Naive thymus-derived CD4-positive, alpha-beta T cell (primary cell): ENCODE data around the gene EME1. TPM values are rescaled to one million over a fixed set of nuclear protein-coding genes. Genes with fewer than 3 reads are reported as not detected.
A peak's percentile ranks its signal among the peaks of the same experiment; 100 is the strongest.
"Not testable (repeated sequence)": the region's sequence is repeated elsewhere in the genome, so short reads cannot be mapped to it uniquely, and the experiment has no call there.

Experiments
- ATAC-seq: fragments of 150-1000 bp; cut with Tn5 transposase; 2 replicates; pipeline ENCODE4 v1.10.0; 2021; ENCODE audit warnings: mild to moderate bottlenecking, moderate library complexity
- CTCF ChIA-PET: fragments of 350-600 bp; sonication (Branson Sonifier 250); formaldehyde crosslinking; loops from one replicate; lab custom pipeline; 2021; ENCODE audit warnings: antibody characterized with exemption; lab: Charles Lee
- POLR2A ChIA-PET: fragments of 350-600 bp; sonication (Branson Sonifier 250); formaldehyde crosslinking; loops from one replicate; lab custom pipeline; 2021; ENCODE audit warnings: antibody characterized with exemption, inconsistent platforms; lab: Charles Lee
- DNase-seq, 9 donors: peaks; one replicate each; pipeline versions ENCODE4 v3.0.0 to v3.0.0-alpha.2; 2020 to 2022; ENCODE audit warnings: mixed read lengths in 1 of 9
- H3K27ac ChIP-seq: one replicate; pipeline ENCODE4 v1.7.0; 2013; ENCODE audit warnings: mild to moderate bottlenecking, low read depth, low read length, moderate library complexity
- H3K27me3 ChIP-seq, 2 donors: one replicate each; pipeline ENCODE4 v1.7.0; 2013; ENCODE audit warnings: low read length in 2 of 2, mild to moderate bottlenecking in 2 of 2, moderate library complexity in 2 of 2; ENCODE audit not compliant: control insufficient read depth in 2 of 2, insufficient read depth in 2 of 2
- H3K36me3 ChIP-seq, 3 experiments: 1 replicate in 2 of 3; 2 replicates in 1 of 3; pipeline ENCODE4 v1.7.0; 2013; ENCODE audit warnings: low read length in 3 of 3, mild to moderate bottlenecking in 3 of 3, moderate library complexity in 1 of 3; ENCODE audit not compliant: insufficient read depth in 3 of 3, control insufficient read depth in 2 of 3
- H3K4me1 ChIP-seq, 2 donors: one replicate each; pipeline ENCODE4 v1.7.0; 2013; ENCODE audit warnings: low read length in 2 of 2, mild to moderate bottlenecking in 2 of 2, moderate library complexity in 1 of 2; ENCODE audit not compliant: control insufficient read depth in 2 of 2, insufficient read depth in 2 of 2
- H3K4me3 ChIP-seq: 2 replicates; pipeline ENCODE4 v1.7.0; 2013; ENCODE audit warnings: mild to moderate bottlenecking, low read length
- H3K9me3 ChIP-seq, 3 experiments: 1 replicate in 2 of 3; 2 replicates in 1 of 3; pipeline ENCODE4 v1.7.0; 2013; ENCODE audit warnings: low read length in 3 of 3; ENCODE audit not compliant: control insufficient read depth in 2 of 3
- H3K27ac Mint-ChIP-seq, 9 donors: one replicate each; pipeline ENCODE4 v1.8.0; 2020 to 2022; ENCODE audit warnings: mixed read lengths in 9 of 9, mild to moderate bottlenecking in 8 of 9, moderate library complexity in 5 of 9, inconsistent platforms in 2 of 9
- H3K27me3 Mint-ChIP-seq, 5 donors: one replicate each; pipeline ENCODE4 v1.8.0; 2021 to 2022; ENCODE audit warnings: mixed read lengths in 5 of 5, mild to moderate bottlenecking in 1 of 5
- H3K36me3 Mint-ChIP-seq, 5 donors: one replicate each; pipeline ENCODE4 v1.8.0; 2020 to 2022; ENCODE audit warnings: mixed read lengths in 5 of 5, mild to moderate bottlenecking in 3 of 5, inconsistent platforms in 1 of 5
- H3K4me1 Mint-ChIP-seq, 7 donors: one replicate each; pipeline ENCODE4 v1.8.0; 2020 to 2022; ENCODE audit warnings: mixed read lengths in 7 of 7, mild to moderate bottlenecking in 3 of 7, inconsistent platforms in 1 of 7
- H3K4me3 Mint-ChIP-seq, 10 donors: one replicate each; pipeline ENCODE4 v1.8.0; 2020 to 2022; ENCODE audit warnings: mild to moderate bottlenecking in 10 of 10, mixed read lengths in 10 of 10, moderate library complexity in 6 of 10, inconsistent platforms in 2 of 10
- H3K9me3 Mint-ChIP-seq, 11 donors: one replicate each; pipeline ENCODE4 v1.8.0; 2020 to 2022; ENCODE audit warnings: mixed read lengths in 11 of 11, mild to moderate bottlenecking in 4 of 11, inconsistent platforms in 1 of 11, moderate library complexity in 1 of 11
- intact Hi-C, 2 donors: fragments of 100-400 bp; cut with micrococcal nuclease; formaldehyde crosslinking; loops; one replicate each; pipeline ENCODE4 v1.15.1; 2023
- polyA plus RNA-seq, 2 donors: library from polyadenylated mRNA; unstranded; fragments of 300-500 nt; fragmentation: Illumina TruSeq; gene quantifications; one replicate each; pipeline ENCODE4 v1.2.3, GENCODE V29; 2021
- total RNA-seq, 6 experiments: library from RNA in 5 of 6; stranded (reverse) in 5 of 6; gene quantifications; 1 replicate in 5 of 6; 2 replicates in 1 of 6; pipeline ENCODE4 v1.2.3 and lab custom pipeline; 2021 to 2026

EME1 gene
- total and polyA plus RNA-seq, 7 experiments from 2014 or later: 0.61 to 17.5 (median 2.2) TPM; not detected in 2

DNA sequence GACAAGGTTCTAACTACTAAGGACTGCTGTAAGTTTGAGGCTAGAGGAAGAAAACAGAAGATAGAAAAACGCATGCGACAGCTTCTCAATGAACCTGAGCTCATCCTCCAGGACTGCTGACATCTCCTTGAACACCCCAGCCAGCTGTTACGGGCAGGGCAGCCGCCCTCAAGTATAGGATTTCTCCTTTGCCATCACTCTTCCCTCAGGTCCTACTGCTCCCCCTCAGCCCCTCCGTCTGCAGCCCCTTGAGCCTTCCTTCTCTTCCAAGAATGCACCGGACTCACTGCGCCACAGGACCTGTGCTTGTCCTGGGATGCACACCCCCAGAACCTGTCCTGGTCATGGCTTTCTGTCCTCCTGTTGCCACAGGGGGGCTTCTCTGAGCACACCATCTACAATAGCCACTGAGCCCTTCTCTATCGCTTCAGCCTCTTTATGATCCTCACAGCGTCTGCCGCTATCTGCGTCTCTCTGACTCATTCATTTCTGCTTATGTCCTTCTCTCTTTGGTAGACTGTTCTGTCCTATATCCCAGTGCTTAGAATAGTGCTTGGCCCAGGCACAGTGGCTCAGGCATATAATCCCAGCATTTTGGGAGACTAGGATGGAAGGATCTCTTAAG, 42.8 kb upstream of the EME1 start:
- H3K27ac ChIP-seq: no peak overlapping the region
- Mint-ChIP-seq H3K9me3 (no peaks in the 10 kb centered on the region), H3K27me3 (peaks cover 0 to 10% (median 5%) of the 10 kb centered on the region in 5 donors), H3K4me1 (peaks cover 8 to 12% (median 10%) of the 10 kb centered on the region in 7 donors), H3K36me3 (peaks cover 0 to 1% (median 0%) of the 10 kb centered on the region in 5 donors), H3K27ac (no peak overlapping the region), H3K4me3 (no peak overlapping the region)
- H3K4me1 ChIP-seq: no peaks in the 10 kb centered on the region
- no peaks in the 10 kb centered on the region for H3K27me3 ChIP-seq
- CTCF ChIA-PET: interaction anchor here (0.6 kb wide), 1 partner anchor 130 kb away, joined by 3 read pairs; no protein-coding TSS in a partner anchor
- no peaks in the 10 kb centered on the region for H3K36me3 ChIP-seq
- no peak for DNase-seq
- H3K4me3 ChIP-seq: no peak overlapping the region
- ATAC-seq: no peak
- POLR2A ChIA-PET: no interaction called here
- intact Hi-C loops: no loop called here
- no peaks in the 10 kb centered on the region for H3K9me3 ChIP-seq

DNA sequence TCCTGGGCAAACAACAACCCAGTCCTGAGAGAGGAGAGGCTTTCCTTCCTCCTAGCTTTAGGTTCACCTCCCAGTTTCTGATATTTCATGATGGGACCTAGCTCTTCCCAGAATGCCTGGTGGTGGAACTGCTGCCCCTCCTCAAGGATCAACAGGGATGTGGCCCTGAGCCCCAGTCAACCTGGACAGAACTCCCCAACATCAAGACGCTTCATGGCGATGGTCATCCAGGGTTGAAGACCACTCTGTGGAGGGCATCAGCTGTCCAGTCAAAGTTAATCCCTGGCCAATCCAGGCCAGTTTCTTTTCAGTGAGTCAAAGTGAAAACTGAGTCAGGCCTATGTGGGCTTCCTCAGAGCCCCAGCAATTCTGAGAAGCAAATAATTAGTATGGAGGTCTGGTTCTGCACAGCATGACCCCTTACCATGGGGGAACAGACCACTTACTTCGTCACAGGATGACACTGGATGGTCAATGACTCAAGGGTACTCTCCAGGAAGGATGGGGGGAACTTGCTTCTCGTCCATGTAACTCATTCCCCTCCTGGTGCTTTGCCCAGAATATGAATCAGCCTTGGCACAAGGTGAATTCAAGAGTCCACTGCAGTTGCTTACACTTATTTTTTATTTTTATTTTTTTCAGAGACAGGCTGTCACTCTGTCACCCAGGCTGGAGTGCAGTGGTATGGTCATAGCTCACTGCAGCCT, 41.8 kb upstream of the EME1 start:
- Mint-ChIP-seq H3K27ac (peak overlapping the region in 2 of 9 donors; percentile 23 to 67), H3K36me3 (peaks cover 0 to 1% (median 0%) of the 10 kb centered on the region in 5 donors), H3K27me3 (peaks cover 0 to 10% (median 5%) of the 10 kb centered on the region in 5 donors), H3K4me1 (peaks cover 8 to 12% (median 10%) of the 10 kb centered on the region in 7 donors), H3K9me3 (no peaks in the 10 kb centered on the region), H3K4me3 (no peak overlapping the region)
- CTCF ChIA-PET: no interaction called here
- no peak for ATAC-seq
- Histone ChIP-seq H3K27ac (no peak overlapping the region), H3K4me1 (no peaks in the 10 kb centered on the region), H3K27me3 (no peaks in the 10 kb centered on the region), H3K4me3 (no peak overlapping the region), H3K9me3 (no peaks in the 10 kb centered on the region), H3K36me3 (no peaks in the 10 kb centered on the region)
- DNase-seq: no peak
- intact Hi-C loops: no loop called here
- POLR2A ChIA-PET: no interaction called here

DNA sequence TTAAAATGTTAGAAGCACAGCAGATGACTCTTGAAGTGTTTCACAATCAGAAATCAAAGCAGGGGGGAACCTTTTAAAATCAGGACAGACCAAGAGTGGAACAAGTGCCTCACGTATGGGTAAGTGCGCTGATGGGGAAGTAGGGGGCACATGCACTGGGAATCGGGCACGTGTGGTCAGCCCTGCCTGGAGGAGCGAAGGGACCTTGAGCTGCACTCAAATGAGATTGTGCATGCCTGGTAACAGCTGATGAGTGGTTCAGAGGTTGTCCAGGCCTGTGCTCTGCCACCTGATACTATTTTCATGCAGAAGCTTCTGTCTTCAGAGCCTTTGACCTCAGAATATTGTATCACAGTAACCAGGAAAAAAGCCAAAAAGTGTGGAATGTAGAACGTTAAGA, 40.8 kb upstream of the EME1 start:
- Histone ChIP-seq H3K4me1 (no peaks in the 10 kb centered on the region), H3K27me3 (no peaks in the 10 kb centered on the region), H3K27ac (no peak overlapping the region), H3K9me3 (no peaks in the 10 kb centered on the region), H3K4me3 (no peak overlapping the region), H3K36me3 (no peaks in the 10 kb centered on the region)
- POLR2A ChIA-PET: interaction anchor here (1.0 kb wide), 1 partner anchor 12 kb away, joined by 3 read pairs; no protein-coding TSS in a partner anchor
- Mint-ChIP-seq H3K36me3 (peaks cover 0 to 1% (median 0%) of the 10 kb centered on the region in 5 donors), H3K27ac (no peak overlapping the region), H3K4me1 (peaks cover 7 to 12% (median 10%) of the 10 kb centered on the region in 7 donors), H3K27me3 (peaks cover 0 to 10% (median 5%) of the 10 kb centered on the region in 5 donors), H3K4me3 (no peak overlapping the region), H3K9me3 (no peaks in the 10 kb centered on the region)
- intact Hi-C loops: no loop called here
- CTCF ChIA-PET: no interaction called here
- ATAC-seq: no peak
- DNase-seq: no peak

DNA sequence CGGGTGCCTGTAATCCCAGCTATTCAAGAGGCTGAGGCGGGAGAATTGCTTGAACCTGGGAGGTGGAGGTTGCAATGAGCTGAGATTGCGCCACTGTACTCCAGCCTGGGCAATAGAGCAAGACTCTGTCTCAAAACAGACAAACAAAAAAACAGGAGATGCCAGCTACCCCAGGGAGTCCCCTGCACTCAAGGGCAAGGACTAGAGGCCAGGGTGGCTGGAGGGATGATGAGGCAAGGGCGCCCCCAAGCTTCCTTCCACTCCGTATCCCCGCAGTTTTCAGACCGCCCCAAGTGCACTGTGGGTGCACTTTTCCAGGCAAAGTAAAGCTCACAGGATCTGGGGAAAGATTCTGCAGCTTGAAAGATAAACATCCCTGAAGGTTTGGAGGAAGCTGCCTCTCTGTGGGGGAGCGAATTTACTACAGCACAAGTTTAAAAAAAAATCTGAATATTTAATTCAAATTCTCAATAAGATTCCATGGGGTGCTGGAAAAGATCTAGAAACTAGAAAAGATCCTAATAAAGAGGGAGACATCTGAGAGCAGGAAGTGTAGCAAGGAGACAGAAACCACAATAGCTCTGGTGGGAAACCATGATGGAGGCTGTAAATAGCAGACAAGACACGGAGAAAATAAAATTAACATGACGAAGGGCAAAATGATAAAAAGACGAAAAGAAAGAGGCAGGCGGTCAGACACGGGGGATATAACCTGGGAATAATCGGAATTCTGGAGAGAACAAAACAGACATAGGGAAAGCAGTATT, 39.6 kb upstream of the EME1 start:
- H3K36me3 Mint-ChIP-seq, H3K9me3 ChIP-seq, H3K4me1 ChIP-seq, ATAC-seq, H3K9me3 Mint-ChIP-seq, H3K27ac ChIP-seq, H3K4me3 ChIP-seq, intact Hi-C loops, POLR2A ChIA-PET, H3K36me3 ChIP-seq, H3K27me3 ChIP-seq, CTCF ChIA-PET, DNase-seq: not testable (repeated sequence)
- Mint-ChIP-seq H3K27ac (peak overlapping the region in 3 of 9 donors; percentile 14 to 63 (median 26)), H3K27me3 (peaks cover 0 to 10% (median 5%) of the 10 kb centered on the region in 5 donors), H3K4me1 (peaks cover 7 to 12% (median 10%) of the 10 kb centered on the region in 7 donors), H3K4me3 (peak overlapping the region; percentile 44 to 72 (median 68))

DNA sequence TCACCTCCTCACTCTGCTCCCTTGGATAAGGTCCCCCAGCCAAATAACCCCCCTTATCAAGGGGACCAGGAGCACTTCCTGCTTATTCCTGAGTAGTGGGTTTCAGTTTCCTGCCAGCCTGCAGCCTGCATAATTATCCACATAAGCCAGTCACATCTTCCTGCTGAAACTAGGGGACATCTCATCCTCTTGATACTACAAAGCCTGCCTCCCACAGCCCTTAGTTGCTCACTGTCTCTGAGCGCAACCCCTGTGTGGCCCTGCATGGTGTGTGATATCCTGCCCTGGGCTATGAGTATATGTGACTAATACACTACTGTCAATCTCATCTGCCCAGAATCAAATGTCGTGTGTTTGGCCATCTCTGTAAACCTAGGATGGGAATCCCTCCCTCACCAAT, 35.1 kb upstream of the EME1 start:
- Histone ChIP-seq H3K27ac (no peak overlapping the region), H3K36me3 (no peaks in the 10 kb centered on the region), H3K4me3 (no peak overlapping the region), H3K27me3 (no peaks in the 10 kb centered on the region), H3K4me1 (no peaks in the 10 kb centered on the region), H3K9me3 (peaks cover 0 to 4% (median 0%) of the 10 kb centered on the region in 3 experiments)
- POLR2A ChIA-PET: no interaction called here
- Mint-ChIP-seq H3K36me3 (peaks cover 0 to 5% (median 0%) of the 10 kb centered on the region in 5 donors), H3K4me3 (no peak overlapping the region), H3K4me1 (peaks cover 7 to 12% (median 10%) of the 10 kb centered on the region in 7 donors), H3K27me3 (peaks cover 0 to 4% (median 0%) of the 10 kb centered on the region in 5 donors), H3K27ac (no peak overlapping the region), H3K9me3 (peaks cover 0 to 19% (median 3%) of the 10 kb centered on the region in 11 donors)
- ATAC-seq (no peak), DNase-seq (no peak)
- CTCF ChIA-PET: no interaction called here
- intact Hi-C loops: no loop called here

DNA sequence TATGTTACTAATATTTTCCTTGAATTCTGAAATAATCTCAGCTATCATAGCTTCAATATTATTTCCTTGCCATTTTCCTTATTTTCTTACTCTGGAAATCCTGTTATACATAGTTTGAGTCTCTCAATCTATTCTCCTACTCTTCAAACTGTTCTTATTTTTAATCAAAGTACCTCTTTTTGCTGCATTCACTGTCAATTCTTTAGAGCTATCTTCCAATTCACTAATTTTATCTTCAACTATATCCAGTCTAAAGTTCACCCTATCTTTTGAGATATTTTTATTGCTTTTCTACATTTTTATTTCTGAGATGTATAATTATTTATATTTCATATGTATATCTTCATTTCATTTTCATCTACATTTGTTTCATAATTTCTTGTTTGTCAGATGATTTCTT, 34.4 kb upstream of the EME1 start:
- H3K27me3 Mint-ChIP-seq: peaks cover 0 to 3% (median 0%) of the 10 kb centered on the region in 5 donors
- DNase-seq (no peak), ATAC-seq (no peak)
- peaks cover 0 to 5% (median 0%) of the 10 kb centered on the region in 5 donors for H3K36me3 Mint-ChIP-seq
- no peak overlapping the region for H3K27ac Mint-ChIP-seq
- H3K27ac ChIP-seq: no peak overlapping the region
- H3K4me1 Mint-ChIP-seq: peaks cover 4 to 7% (median 6%) of the 10 kb centered on the region in 7 donors
- no peaks in the 10 kb centered on the region for H3K4me1 ChIP-seq
- POLR2A ChIA-PET: interaction anchor here (0.6 kb wide), 1 partner anchor 1193 kb away, joined by 3 read pairs; no protein-coding TSS in a partner anchor
- no peak overlapping the region for H3K4me3 ChIP-seq
- no peaks in the 10 kb centered on the region for H3K27me3 ChIP-seq
- H3K9me3 ChIP-seq: peaks cover 0 to 4% (median 0%) of the 10 kb centered on the region in 3 experiments
- intact Hi-C loops: no loop called here
- no peaks in the 10 kb centered on the region for H3K36me3 ChIP-seq
- CTCF ChIA-PET: no interaction called here
- peaks cover 0 to 19% (median 3%) of the 10 kb centered on the region in 11 donors for H3K9me3 Mint-ChIP-seq
- H3K4me3 Mint-ChIP-seq: no peak overlapping the region
